HEK293 (cell line): Measurements from ENCODE around the gene RPS14.

Source experiments
- ZNF138 ChIP-seq: fragments of 450-650 bp; formaldehyde crosslinking; IDR thresholded peaks from 2 replicates; pipeline ENCODE4 v1.5.1; 2016; ENCODE audit warnings: missing biosample characterization, missing genetic modification characterization, borderline replicate concordance
- TF ChIP-seq, protein P1 (sequence below): fragments of 450-650 bp; formaldehyde crosslinking; IDR thresholded peaks from 2 replicates; pipeline ENCODE4 v1.5.1; 2016; ENCODE audit warnings: missing biosample characterization, missing genetic modification characterization
- TF ChIP-seq, protein P2 (sequence below): fragments of 450-650 bp; formaldehyde crosslinking; IDR thresholded peaks from 2 replicates; pipeline ENCODE4 v1.5.1; 2016; ENCODE audit warnings: missing biosample characterization, missing genetic modification characterization
- TF ChIP-seq, protein P3 (sequence below): fragments of 450-650 bp; formaldehyde crosslinking; IDR thresholded peaks from 2 replicates; pipeline ENCODE4; 2016; ENCODE audit warnings: missing biosample characterization, missing genetic modification characterization
- TF ChIP-seq, protein P4 (sequence below): fragments of 450-650 bp; formaldehyde crosslinking; IDR thresholded peaks from 2 replicates; pipeline ENCODE4 v1.5.1; 2016; ENCODE audit warnings: missing biosample characterization, missing genetic modification characterization, low read depth

DNA sequence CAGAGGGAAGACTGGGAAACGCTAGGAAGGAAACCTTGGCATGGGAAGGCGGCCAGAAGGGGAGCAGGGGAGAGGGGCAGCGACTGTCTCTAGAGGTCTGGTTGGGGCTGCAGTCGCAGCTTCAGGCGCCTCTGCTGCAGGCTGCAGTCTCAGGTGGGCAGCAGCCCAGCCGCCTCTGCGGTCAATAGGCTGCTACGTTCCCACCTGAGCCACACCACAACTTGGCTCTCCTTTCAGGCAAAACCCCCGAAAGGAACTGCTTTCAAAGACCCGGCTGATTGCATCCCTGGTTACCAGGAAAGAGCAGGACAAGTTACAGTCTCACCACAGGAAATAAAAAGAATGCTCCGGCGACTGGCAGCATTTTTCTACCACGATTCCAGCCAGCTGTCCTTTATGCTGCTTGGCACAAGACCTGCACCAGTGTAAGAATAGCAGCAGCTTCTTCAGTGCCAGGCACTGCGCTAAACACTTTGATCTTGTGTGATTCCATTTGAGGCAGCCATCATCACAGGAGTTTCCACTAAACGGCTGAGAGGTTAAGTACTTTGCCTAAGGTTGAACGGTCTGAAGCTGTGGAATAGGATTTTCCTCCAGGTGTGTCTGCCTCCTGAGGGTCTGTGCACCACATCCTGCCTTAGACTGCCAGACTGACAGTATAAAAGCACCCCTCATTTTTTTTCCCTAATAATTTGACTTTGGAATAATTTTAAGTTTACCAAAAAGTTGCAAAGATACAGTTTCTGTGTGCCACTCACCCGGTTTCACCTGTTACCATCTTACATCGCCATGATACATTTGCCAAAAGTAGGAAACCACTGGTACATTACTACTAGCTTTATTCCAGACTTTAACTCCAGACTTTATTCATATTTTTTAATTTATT, 7.5 kb downstream of the RPS14 start:
- TF ChIP-seq, protein P1, sequence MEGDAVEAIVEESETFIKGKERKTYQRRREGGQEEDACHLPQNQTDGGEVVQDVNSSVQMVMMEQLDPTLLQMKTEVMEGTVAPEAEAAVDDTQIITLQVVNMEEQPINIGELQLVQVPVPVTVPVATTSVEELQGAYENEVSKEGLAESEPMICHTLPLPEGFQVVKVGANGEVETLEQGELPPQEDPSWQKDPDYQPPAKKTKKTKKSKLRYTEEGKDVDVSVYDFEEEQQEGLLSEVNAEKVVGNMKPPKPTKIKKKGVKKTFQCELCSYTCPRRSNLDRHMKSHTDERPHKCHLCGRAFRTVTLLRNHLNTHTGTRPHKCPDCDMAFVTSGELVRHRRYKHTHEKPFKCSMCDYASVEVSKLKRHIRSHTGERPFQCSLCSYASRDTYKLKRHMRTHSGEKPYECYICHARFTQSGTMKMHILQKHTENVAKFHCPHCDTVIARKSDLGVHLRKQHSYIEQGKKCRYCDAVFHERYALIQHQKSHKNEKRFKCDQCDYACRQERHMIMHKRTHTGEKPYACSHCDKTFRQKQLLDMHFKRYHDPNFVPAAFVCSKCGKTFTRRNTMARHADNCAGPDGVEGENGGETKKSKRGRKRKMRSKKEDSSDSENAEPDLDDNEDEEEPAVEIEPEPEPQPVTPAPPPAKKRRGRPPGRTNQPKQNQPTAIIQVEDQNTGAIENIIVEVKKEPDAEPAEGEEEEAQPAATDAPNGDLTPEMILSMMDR (tag by site-specific recombination) = no peak
- TF ChIP-seq, protein P2, sequence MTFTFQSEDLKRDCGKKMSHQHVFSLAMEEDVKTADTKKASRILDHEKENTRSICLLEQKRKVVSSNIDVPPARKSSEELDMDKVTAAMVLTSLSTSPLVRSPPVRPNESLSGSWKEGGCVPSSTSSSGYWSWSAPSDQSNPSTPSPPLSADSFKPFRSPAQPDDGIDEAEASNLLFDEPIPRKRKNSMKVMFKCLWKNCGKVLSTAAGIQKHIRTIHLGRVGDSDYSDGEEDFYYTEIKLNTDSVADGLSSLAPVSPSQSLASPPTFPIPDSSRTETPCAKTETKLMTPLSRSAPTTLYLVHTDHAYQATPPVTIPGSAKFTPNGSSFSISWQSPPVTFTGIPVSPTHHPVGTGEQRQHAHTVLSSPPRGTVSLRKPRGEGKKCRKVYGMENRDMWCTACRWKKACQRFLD = no peak
- TF ChIP-seq, protein P3, sequence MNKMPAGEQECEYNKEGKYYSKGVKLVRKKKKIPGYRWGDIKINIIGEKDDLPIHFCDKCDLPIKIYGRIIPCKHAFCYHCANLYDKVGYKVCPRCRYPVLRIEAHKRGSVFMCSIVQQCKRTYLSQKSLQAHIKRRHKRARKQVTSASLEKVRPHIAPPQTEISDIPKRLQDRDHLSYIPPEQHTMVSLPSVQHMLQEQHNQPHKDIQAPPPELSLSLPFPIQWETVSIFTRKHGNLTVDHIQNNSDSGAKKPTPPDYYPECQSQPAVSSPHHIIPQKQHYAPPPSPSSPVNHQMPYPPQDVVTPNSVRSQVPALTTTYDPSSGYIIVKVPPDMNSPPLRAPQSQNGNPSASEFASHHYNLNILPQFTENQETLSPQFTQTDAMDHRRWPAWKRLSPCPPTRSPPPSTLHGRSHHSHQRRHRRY (tag by site-specific recombination) = no peak
- no peak for TF ChIP-seq ZNF138
- TF ChIP-seq, protein P4, sequence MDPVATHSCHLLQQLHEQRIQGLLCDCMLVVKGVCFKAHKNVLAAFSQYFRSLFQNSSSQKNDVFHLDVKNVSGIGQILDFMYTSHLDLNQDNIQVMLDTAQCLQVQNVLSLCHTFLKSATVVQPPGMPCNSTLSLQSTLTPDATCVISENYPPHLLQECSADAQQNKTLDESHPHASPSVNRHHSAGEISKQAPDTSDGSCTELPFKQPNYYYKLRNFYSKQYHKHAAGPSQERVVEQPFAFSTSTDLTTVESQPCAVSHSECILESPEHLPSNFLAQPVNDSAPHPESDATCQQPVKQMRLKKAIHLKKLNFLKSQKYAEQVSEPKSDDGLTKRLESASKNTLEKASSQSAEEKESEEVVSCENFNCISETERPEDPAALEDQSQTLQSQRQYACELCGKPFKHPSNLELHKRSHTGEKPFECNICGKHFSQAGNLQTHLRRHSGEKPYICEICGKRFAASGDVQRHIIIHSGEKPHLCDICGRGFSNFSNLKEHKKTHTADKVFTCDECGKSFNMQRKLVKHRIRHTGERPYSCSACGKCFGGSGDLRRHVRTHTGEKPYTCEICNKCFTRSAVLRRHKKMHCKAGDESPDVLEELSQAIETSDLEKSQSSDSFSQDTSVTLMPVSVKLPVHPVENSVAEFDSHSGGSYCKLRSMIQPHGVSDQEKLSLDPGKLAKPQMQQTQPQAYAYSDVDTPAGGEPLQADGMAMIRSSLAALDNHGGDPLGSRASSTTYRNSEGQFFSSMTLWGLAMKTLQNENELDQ = no peak
